ENCODE measurements around the gene PARP6.

Gene PARP6

DNA sequence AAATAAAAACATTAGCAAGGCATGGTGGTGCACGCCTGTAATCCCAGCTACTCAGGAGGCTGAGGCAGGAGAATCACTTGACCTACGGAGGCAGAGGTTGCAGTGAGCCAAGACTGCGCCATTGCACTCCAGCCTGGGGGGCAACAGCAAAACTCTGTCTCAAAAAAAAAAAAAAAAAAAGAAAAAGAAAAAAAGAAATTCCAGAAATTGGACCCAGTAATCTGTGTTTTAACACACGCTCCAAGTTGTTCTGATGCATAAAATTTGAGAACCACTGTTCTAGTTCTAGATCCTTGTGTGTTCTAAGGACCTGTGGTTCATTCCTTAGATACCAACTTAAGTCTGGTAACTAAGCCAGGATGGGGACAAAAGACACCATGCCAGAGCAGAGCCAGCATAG, 2.6 kb downstream of the PARP6 start:
- no peak for DNase-seq (ENCODE audit: low read depth)
- TF ChIP-seq, protein P1, sequence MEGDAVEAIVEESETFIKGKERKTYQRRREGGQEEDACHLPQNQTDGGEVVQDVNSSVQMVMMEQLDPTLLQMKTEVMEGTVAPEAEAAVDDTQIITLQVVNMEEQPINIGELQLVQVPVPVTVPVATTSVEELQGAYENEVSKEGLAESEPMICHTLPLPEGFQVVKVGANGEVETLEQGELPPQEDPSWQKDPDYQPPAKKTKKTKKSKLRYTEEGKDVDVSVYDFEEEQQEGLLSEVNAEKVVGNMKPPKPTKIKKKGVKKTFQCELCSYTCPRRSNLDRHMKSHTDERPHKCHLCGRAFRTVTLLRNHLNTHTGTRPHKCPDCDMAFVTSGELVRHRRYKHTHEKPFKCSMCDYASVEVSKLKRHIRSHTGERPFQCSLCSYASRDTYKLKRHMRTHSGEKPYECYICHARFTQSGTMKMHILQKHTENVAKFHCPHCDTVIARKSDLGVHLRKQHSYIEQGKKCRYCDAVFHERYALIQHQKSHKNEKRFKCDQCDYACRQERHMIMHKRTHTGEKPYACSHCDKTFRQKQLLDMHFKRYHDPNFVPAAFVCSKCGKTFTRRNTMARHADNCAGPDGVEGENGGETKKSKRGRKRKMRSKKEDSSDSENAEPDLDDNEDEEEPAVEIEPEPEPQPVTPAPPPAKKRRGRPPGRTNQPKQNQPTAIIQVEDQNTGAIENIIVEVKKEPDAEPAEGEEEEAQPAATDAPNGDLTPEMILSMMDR (IDR thresholded peaks at IDR 0.05; ENCODE audit: low read depth, low read length, missing control alignments): no peak
- no peak overlapping the region for H3K4me3 ChIP-seq (ENCODE audit: low read depth, low read length)
- in situ Hi-C loops (cut with HindIII; ENCODE audit: low sequenced_read_pairs): loop anchor here (5.0 to 10.0 kb wide), 2 partner anchors 77 to 225 kb away; no protein-coding TSS in a partner anchor

DNA sequence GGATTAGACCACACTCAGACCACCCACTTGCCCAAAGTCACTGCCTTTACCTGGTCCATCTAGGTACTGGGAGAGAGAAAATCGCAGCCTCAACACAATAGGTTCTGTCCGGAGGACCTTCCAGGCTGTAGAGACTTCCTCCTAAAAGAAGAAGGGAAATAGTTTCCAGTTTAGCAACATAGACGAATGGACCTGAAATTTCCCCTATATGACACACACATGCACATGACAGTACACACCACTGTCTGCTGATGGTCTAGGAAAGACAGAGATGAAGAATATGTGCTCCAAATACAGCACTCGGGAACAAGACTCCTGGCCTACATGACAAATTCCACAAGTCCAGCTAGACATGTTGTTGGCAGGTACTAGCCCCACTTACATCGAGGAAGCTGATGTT, 7.3 kb downstream of the PARP6 start:
- no peak for DNase-seq (ENCODE audit: low read depth)
- H3K4me3 ChIP-seq (ENCODE audit: low read depth, low read length): no peak overlapping the region
- TF ChIP-seq, protein P1 (IDR thresholded peaks at IDR 0.05; ENCODE audit: low read depth, low read length, missing control alignments): no peak
- in situ Hi-C loops (cut with HindIII; ENCODE audit: low sequenced_read_pairs): no loop called here

DNA sequence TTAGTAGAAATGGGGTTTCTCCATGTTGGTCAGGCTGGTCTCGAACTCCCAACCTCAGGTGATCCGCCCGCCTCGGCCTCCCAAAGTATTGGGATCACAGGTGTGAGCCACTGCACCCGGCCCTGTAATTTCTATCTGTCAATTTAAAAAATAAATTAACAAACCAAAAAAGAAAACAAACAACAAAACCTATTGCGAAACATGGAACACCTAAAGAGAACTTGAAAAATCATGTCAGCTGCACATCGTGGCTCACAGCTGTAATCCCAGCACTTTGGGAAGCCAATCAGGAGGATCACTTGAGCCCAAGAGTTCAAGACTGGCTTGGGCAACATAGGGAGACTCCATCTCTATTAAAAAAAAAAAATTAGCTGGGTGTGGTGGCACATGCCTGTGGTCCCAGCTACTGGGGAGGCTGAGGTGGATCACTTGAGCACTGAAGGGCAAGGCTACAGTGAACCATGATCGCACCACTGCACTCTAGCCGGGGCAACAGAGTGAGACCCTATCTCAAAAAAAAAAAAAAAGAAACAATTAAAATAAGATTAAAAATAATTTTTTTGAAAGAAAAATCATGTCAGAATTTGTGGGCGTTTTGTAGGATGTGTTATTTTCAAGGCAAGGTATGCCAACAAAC, 19.6 kb downstream of the PARP6 start:
- in situ Hi-C loops (cut with HindIII; ENCODE audit: low sequenced_read_pairs): no loop called here
- TF ChIP-seq, protein P1 (IDR thresholded peaks at IDR 0.05; ENCODE audit: low read depth, low read length, missing control alignments): no peak
- DNase-seq (ENCODE audit: low read depth): no peak
- no peak overlapping the region for H3K4me3 ChIP-seq (ENCODE audit: low read depth, low read length)

DNA sequence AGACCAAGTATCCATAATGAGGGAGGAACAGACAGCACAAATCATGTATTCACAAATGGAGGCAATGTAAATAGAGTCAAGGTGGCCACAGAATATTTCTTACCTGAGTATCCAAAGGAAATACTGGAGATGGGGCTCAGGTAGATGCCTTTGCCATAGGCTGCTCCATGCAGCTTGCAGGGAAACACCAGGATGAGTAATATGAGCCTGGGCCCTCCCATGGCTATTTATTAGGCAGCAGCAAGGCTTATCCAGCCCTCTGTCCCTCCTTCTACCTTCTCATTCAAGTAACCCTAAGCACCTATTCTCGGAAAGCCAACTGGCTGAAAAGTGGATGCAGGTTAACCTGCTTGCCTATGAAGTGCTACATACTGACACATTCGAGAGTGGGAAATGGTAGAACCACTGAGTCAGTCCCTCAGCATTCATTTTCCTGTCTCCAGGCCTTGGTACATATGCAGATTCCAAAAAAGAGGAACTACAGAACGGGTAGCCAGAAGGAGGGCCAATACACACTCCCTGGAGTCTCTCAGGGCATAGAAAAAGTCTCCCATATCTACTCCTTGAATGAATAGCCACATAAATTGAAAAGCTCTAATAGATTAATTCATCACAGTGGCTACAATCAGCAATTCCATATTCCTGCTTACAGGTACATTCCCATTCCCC, 23.1 kb downstream of the PARP6 start:
- in situ Hi-C loops (cut with HindIII; ENCODE audit: low sequenced_read_pairs): no loop called here

DNA sequence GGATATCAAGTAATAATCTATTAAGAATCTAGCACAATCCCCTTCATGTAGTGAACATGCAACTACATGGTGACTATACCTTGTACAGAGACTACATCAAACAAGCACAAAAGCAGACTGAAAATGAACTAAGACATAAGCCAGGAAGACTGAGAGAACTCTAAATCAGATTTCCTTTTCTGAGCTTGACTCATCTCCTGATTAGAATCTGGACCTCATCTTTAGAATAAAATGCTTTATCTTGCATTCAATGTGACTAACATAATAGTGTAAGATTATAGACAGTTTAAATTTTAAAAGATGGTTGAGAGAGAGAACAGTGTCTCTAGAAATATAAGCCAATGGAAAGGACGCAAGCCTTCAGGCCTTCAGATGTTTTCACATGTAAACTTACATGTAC, 23.8 kb downstream of the PARP6 start:
- DNase-seq (ENCODE audit: low read depth): no peak
- in situ Hi-C loops (cut with HindIII; ENCODE audit: low sequenced_read_pairs): no loop called here
- no peak overlapping the region for H3K4me3 ChIP-seq (ENCODE audit: low read depth, low read length)
- TF ChIP-seq, protein P1 (IDR thresholded peaks at IDR 0.05; ENCODE audit: low read depth, low read length, missing control alignments): no peak

More for the DNA sequence above, 23.1 kb downstream of the PARP6 start:
- TF ChIP-seq, protein P1 (IDR thresholded peaks at IDR 0.05; ENCODE audit: low read depth, low read length, missing control alignments): no peak
- DNase-seq (ENCODE audit: low read depth): no peak
- H3K4me3 ChIP-seq (ENCODE audit: low read depth, low read length): no peak overlapping the region

DNA sequence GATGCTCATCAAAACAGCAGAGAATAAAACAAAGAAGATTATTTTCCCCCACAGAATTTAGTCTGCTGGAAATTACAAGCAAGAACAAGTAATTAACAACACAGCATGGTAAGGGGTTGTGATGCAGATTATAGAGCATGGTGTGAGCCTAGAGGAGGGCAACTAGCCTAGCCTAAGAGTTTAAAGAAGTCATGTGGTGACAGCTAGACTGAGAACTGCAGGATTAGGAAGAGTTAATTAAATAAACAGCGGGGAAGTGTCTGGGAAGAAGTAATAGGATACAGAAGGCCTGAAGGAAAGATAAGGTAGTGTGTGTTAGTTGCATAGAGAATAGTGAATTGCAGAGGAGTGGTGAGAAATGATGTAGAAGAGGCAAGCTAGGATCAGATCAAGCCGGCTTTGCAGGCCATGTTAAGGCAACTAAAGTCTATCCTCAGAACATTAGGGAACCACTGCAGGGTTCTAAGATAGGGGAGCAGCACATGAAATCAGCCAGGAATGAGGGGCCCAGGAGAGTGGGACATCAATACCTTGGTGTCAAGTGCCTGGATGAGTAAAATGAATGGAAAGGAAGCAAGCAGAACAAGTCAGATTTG, 29.5 kb downstream of the PARP6 start:
- TF ChIP-seq, protein P1 (IDR thresholded peaks at IDR 0.05; ENCODE audit: low read depth, low read length, missing control alignments): no peak
- DNase-seq (ENCODE audit: low read depth): no peak
- in situ Hi-C loops (cut with HindIII; ENCODE audit: low sequenced_read_pairs): no loop called here
- no peak overlapping the region for H3K4me3 ChIP-seq (ENCODE audit: low read depth, low read length)

Measured in astrocyte of the cerebellum (primary cell).